HG03565 (cell line): Measurements from ENCODE around the gene FYN.
"Not testable (repeated sequence)": the region's sequence is repeated elsewhere in the genome, so short reads cannot be mapped to it uniquely, and the experiment has no call there.

Experiments
- ATAC-seq: cut with Tn5 transposase; IDR thresholded peaks from one replicate; pipeline ENCODE4 v1.9.1; 2021; ENCODE audit warnings: mild to moderate bottlenecking, moderate library complexity; ENCODE audit not compliant: unreplicated experiment

Gene FYN

DNA sequence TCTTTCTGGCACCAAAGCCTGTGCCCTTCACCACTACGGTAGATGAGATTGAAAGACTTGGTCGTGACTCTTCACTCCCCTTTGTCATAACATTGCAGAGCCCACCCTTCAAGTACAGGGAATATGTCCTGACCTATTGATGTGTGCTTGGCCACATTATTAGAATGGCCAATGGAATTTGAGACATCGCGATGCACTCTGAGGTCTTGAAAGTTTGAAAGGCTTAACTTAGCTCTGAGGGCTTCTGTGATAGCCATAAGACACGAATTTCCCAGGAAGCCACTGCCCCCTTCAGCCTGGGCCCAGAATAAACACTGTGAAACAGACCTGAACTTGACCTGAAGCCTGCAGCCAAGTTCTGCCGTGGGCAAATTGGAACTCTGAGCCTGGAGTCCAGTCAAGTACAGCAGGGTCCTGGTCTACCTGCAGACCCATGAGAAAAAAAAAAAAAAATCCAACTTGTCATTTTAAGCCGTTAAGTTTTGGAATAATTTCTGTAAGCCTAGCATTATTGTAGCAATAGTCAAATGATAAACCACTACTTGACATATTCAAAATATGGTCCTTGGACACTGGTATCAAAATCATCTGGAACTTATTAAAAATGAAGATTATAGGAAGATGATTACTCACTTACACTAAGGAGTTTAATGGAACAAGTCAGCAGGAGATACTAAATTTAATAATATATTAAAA, 230.6 kb downstream of the FYN start:
- ATAC-seq: no peak

GRCh38 chr6:111639266-111639665, 234.0 kb downstream of the FYN start:
- ATAC-seq: no peak

GRCh38 chr6:111634981-111635380, 238.3 kb downstream of the FYN start:
- not testable (repeated sequence) for ATAC-seq

DNA sequence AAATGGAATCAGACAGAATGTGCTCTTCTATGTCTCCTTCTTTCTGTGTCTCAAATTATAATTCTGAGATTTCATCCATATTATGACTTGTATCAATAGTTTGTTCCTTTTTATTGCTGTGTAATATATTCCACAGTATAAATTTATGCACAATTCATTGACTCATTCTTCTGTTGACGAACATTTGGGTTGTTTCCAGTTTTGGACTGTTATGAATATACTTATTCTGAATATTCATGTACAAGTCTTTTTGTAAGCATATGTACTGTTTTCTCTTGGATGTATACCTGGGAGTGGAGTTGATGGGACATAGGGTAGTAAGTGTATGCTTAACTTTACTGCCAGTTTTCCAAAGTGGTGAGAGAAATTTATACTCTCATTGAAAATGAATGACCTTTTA, 239.4 kb downstream of the FYN start:
- no peak for ATAC-seq

GRCh38 chr6:111632468-111633247, 240.6 kb downstream of the FYN start:
- ATAC-seq: no peak

- no peak for ATAC-seq
Measured at GRCh38 chr6:111631903-111632460, 241.3 kb downstream of the FYN start.

- no peak for ATAC-seq
Measured at GRCh38 chr6:111631018-111631417, 242.2 kb downstream of the FYN start.

GRCh38 chr6:111628142-111628850, 245.0 kb downstream of the FYN start:
- no peak for ATAC-seq

- ATAC-seq: no peak
Measured at GRCh38 chr6:111626441-111626840, 246.8 kb downstream of the FYN start.

DNA sequence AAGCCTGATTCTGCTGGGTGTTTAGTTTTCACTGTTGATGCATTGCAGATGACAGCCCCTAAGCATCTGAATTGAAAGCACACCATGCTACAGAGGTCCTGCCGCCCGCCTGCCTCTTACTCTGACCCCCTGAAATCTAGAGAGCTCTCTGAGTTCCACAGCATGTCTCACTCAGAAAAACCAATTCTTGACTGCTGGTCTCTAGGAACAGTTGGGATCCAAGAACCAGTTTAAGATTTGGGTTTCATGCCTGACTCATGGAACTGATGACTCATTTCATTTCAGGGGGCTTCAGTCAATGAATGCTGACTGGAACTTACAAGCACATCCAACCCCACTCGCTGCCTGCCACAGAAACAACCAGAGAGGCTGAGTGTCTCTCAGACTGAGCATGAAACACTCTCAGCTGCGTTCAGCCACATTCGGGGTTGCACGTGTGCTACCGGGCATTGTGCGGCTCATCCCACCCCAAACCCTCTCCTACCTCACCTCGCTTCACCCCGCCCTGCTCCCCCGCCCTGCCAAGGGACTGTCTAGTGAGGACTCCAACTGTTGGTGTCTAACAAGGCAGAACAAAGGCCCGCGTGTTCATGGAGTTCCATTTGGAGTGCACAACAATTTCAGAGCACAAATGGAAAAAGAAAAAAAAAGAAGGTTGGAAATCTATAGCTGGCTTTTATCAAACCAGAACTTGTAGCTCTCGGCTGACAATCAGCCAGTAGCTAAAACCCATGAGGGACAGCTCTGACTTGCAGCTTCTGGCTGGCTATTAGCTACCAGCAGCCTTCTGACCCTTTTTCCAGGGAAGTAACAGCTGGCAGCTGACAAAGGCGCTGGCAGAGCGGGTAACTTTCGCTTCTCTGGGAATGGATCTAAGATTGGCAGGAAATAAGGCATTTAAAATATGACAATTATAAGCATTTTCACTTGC, 247.5 kb downstream of the FYN start:
- no peak for ATAC-seq

- no peak for ATAC-seq
Measured at GRCh38 chr6:111625099-111625416, 248.2 kb downstream of the FYN start.

- ATAC-seq: no peak
Measured at GRCh38 chr6:111624401-111625098, 248.7 kb downstream of the FYN start.

DNA sequence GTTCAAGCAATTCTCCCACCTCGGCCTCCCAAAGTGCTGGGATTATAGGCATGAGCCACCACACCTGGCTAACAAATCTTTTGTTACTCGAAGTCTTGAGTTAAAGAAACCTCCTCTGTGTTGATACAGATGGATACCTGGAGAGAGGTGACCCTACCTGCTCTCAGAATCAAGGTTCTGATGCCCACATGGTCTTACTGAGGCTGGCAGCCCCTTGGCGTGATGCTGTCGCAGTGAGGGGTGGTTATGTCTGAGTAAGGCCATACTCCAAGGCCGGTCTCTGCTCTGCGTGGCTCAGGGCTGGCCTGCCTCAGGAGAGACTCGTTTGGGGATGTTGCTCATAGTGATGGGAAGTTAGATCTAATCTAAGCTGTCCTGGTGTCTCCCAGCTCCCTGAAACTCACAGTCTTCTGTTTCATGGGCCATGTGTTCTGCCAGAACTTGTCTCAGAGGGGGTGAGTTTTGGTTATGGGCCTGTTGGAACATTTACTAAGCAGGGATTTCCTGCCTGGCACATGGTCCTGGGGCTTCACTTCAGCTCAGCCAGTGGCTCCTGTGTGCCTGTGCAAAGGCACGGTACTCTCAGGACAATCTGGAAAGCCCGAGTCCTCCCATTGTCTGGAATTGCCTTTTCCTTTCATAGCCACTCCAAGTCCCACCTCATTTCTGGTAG, 250.1 kb downstream of the FYN start:
- ATAC-seq: no peak

GRCh38 chr6:111620169-111620568, 253.1 kb downstream of the FYN start:
- ATAC-seq: no peak

DNA sequence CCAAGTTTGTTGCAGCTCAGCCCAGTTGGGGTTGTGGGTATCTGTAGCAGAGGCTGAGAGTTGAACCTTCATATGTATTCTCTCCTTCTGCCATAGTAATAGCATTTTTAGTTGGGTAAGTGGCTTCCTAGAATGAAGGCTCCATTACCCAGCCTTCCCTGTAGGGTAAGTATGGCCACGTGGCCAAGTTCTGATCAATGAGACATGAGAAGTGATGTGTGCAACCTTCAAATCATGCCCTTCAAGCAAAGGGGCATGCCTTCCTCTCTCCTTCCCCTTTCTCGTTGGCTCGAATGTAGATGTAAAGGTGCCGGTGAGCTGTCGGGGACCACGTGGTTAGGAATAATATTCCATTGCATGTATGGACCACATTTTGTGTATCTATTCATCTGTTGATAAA, 254.8 kb downstream of the FYN start:
- ATAC-seq: no peak

DNA sequence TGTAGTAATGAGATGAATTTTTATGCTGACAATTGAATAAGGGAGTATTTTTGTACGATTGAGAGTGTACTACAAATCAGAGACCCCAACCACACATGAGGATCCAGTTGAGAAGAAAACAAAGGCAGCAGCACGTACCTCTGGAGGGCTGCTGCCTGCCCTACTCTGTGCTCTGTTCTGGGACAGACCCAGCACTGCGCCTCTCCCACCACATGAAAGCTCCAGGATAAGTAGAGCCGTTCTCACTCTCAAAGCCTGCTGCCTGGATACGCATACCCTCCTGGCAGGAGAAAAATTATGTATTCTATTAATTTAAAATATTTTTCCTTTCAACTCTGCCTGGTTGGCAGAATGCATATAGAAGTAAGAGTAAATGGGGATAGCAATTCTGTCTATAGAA, 256.1 kb downstream of the FYN start:
- no peak for ATAC-seq

DNA sequence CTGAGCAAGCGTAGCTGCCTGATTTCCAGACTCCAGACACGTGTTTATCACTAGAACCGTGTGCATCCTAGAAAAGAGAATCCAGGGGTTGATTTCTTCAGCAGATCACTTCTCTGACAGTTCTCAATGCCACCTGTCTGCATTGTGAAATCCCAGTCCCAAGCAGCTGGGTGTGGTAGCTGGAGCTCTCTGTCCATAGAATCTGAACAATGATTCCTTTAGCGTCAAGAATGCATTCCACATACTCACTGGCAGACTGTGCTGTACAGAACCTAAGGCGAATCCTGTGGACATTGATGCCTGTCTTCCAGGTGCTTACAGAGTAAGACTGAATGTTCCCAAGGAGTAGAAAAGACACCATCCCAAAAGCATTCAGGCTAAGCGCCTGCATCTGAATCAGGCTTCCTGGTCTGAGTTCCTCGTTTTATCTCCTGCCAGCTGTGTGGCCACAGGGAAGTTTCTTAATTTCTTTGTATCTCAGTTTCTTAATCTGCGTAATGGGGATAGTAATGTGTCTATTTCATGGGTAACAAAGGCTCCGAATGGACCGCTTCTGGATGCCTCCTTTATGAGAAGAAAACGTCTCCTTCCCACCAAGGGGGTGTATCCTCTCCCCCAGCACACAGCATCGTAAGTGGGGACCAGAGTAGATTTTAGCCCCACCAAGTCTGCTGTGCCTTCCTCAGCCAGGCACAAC, 257.2 kb downstream of the FYN start:
- no peak for ATAC-seq

DNA sequence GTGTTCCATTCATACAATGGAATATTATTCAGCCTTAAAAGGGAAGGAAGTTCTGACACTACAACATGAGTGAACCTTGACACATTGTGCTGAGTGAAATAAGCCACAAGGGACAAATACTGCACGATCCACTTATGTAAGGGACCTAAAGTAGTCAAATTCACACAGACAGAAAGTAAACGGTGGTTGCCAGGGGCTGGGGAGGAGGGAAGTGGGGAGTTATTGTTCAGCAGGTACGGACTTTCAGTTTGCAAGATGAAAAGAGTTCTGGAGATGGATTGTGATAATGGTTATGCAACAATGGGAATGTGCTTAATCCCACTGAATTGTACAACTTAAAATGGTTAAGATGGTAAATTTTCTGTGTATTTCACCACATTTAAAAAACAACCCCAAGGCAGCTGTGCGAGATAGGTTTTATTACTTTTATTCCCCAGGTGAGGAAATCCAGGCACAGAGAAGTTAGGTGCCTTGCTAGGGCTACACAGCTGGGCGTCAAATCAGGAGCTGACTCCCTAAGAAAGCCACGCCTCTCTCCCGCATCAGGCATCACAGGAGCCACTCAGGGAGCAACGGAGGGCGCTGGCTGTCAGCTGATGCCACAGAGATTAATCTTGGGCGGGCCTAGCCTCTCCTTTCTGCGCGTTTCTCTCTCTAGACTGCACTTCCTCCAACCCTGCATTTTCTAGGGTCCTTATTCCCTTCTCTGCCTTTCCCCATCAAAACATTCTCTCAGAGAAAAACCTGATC, 258.2 kb downstream of the FYN start:
- no peak for ATAC-seq
